HepG2 (cell line): Measurements from ENCODE around the gene SPAG5. TPM values are rescaled to one million over a fixed set of nuclear protein-coding genes. Genes with fewer than 3 reads are reported as not detected.

Experiments
- AKAP8 ChIP-seq: sonication (generic); formaldehyde crosslinking; IDR thresholded peaks from 2 replicates; pipeline ENCODE4 v1.5.1; 2020; ENCODE audit warnings: mild to moderate bottlenecking, missing genetic modification reagents
- ATRX ChIP-seq: sonication (generic); formaldehyde crosslinking; IDR thresholded peaks from 2 replicates; pipeline ENCODE4 v1.4.0; 2020; ENCODE audit warnings: missing genetic modification reagents, borderline replicate concordance
- HES4 ChIP-seq: sonication (generic); formaldehyde crosslinking; IDR thresholded peaks from 2 replicates; pipeline ENCODE4 v1.9.0; 2021; ENCODE audit warnings: mild to moderate bottlenecking, missing genetic modification reagents, borderline replicate concordance
- IRF2 ChIP-seq: IDR thresholded peaks from 2 replicates; pipeline ENCODE4 v1.6.1; 2018; ENCODE audit warnings: missing genetic modification reagents, missing compliant biosample characterization
- MEIS1 ChIP-seq: sonication (generic); formaldehyde crosslinking; IDR thresholded peaks from 2 replicates; pipeline ENCODE4 v1.9.0; 2021; ENCODE audit warnings: mild to moderate bottlenecking, missing genetic modification reagents, moderate library complexity, borderline replicate concordance
- SCMH1 ChIP-seq: sonication (generic); formaldehyde crosslinking; IDR thresholded peaks from 2 replicates; pipeline ENCODE4 v1.9.0; 2021; ENCODE audit warnings: missing genetic modification reagents, mild to moderate bottlenecking, borderline replicate concordance
- SOX6 ChIP-seq, 2 experiments: fragments of 450-650 bp in 1 of 2; sonication (generic) in 1 of 2; formaldehyde crosslinking in 1 of 2; IDR thresholded peaks; 2 replicates each; pipeline versions ENCODE4 v1.4.0 to v1.6.1; 2017 to 2020; ENCODE audit warnings: antibody characterized with exemption in 1 of 2, mild to moderate bottlenecking in 1 of 2, missing genetic modification reagents in 1 of 2
- THAP11 ChIP-seq: IDR thresholded peaks from 2 replicates; pipeline ENCODE4 v1.6.1; 2016; ENCODE audit warnings: missing biosample characterization, missing genetic modification reagents
- YEATS2 ChIP-seq: sonication (generic); formaldehyde crosslinking; IDR thresholded peaks from 2 replicates; pipeline ENCODE4 v1.4.0; 2020; ENCODE audit warnings: missing genetic modification reagents, borderline replicate concordance
- ZBTB1 ChIP-seq: sonication (generic); formaldehyde crosslinking; IDR thresholded peaks from 2 replicates; pipeline ENCODE4 v1.4.0; 2020; ENCODE audit warnings: missing genetic modification reagents, borderline replicate concordance
- ZBTB25 ChIP-seq: IDR thresholded peaks from 2 replicates; pipeline ENCODE4 v1.6.1; 2018; ENCODE audit warnings: missing genetic modification reagents
- ZBTB8A ChIP-seq: sonication (generic); formaldehyde crosslinking; IDR thresholded peaks from 2 replicates; pipeline ENCODE4 v1.4.0; 2020; ENCODE audit warnings: mild to moderate bottlenecking, low read depth, missing genetic modification reagents, borderline replicate concordance
- ZNF484 ChIP-seq: sonication (generic); formaldehyde crosslinking; IDR thresholded peaks from 2 replicates; pipeline ENCODE4 v1.5.1; 2020; ENCODE audit warnings: mild to moderate bottlenecking, low read depth, missing genetic modification reagents, borderline replicate concordance
- ZNF660 ChIP-seq: sonication (generic); formaldehyde crosslinking; IDR thresholded peaks from 2 replicates; pipeline ENCODE4 v1.5.1; 2020; ENCODE audit warnings: mild to moderate bottlenecking, low read depth, missing genetic modification reagents, borderline replicate concordance
- ZNF713 ChIP-seq: sonication (generic); formaldehyde crosslinking; IDR thresholded peaks from 2 replicates; pipeline ENCODE4 v1.4.0; 2020; ENCODE audit warnings: mild to moderate bottlenecking, missing genetic modification reagents
- ZSCAN22 ChIP-seq: sonication (generic); formaldehyde crosslinking; IDR thresholded peaks from 2 replicates; pipeline ENCODE4 v1.4.0; 2020; ENCODE audit warnings: mild to moderate bottlenecking, missing genetic modification reagents
- polyA plus RNA-seq, 8 experiments: library from polyadenylated mRNA; depleted of rRNA in 3 of 8; stranded (reverse) in 7 of 8; unstranded in 1 of 8; fragments of >200 nt; fragmentation: Illumina TruSeq in 4 of 8; extraction: Trizol in 4 of 8; gene quantifications; 2 replicates each; pipeline versions ENCODE4 v1.2.1 to v1.2.3, GENCODE V29; 2011 to 2016; ENCODE audit warnings: low read depth in 4 of 8, missing spikeins in 1 of 8, mixed read lengths in 1 of 8; ENCODE audit not compliant: insufficient read depth in 1 of 8
- total RNA-seq, 5 experiments: library from RNA; depleted of rRNA; stranded (reverse); fragments of >200 nt; fragmentation: Illumina TruSeq; extraction: Trizol; gene quantifications; 2 replicates each; pipeline ENCODE4 v1.2.3, GENCODE V29; 2016; ENCODE audit warnings: low read depth in 1 of 5
- TF ChIP-seq, protein P1 (sequence below): IDR thresholded peaks from 2 replicates; pipeline ENCODE4 v1.6.1; 2016; ENCODE audit warnings: mild to moderate bottlenecking, missing biosample characterization, missing genetic modification reagents
- TF ChIP-seq, protein P2 (sequence below): IDR thresholded peaks from 2 replicates; pipeline ENCODE4 v1.6.1; 2016; ENCODE audit warnings: low read depth, borderline replicate concordance
- TF ChIP-seq, protein P3 (sequence below): sonication (generic); formaldehyde crosslinking; IDR thresholded peaks from 2 replicates; pipeline ENCODE4 v1.4.0; 2020; ENCODE audit warnings: missing genetic modification reagents, borderline replicate concordance
- TF ChIP-seq, protein P4 (sequence below): sonication (generic); formaldehyde crosslinking; conservative IDR thresholded peaks from 2 replicates; pipeline ENCODE4 v1.4.0; 2020; ENCODE audit warnings: missing genetic modification reagents

Gene SPAG5
- total and polyA plus RNA-seq, 2 of the 13 experiments (the other 11 are each of a cell fraction or from before 2014, with no cell fraction given) = 41.4 to 98.0 TPM

DNA sequence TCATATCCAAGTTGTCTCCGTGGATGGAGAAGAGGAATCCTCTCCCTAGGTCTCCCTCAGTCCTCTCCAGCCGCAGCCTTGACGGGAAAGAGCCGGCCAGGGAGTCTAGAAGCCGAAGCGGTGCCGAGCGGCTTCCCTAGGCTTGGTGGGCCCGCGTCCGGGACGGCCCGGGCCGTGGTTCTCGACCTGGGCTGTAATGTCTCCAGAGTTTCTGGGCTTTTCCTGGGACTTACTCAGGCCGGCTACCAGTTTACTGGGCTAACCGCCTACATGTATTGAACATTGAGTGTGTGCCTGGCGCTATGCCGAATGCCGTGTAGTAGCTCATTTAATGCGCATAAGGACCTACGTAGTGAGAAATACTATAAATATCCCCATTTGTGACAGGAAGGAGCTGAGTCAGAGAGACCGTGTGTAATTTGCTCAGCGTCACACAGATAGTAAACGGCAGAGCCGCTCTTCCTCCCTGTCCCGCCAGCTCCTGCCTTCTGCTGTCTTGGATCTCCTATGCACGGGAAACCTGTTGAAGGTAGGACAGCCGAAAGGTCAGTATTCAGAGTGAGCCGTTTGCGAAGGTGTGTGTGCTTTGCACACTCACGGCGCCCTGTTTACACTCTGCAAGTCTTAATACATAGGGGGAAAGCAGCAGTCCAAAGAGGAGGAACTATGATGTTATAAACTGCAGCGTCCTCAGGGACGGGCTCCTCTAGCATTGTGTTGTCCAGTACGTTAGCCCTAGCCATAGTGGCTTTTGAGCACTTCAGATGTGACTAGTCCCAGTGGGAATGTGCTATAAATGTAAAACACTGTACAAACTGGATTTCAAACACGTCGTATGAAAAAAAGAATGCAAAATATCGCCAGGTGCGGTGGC, 723 bp upstream of the SPAG5 start (continued):
- no peak for TF ChIP-seq SOX6 (IDR thresholded peaks at IDR 0.05)
- no peak for TF ChIP-seq SOX6 (CRISPR knock-in tag; IDR thresholded peaks at IDR 0.05)
- TF ChIP-seq IRF2 (CRISPR knock-in tag) = no peak
- no peak for TF ChIP-seq AKAP8 (CRISPR knock-in tag)
- no peak for TF ChIP-seq ZBTB1 (CRISPR knock-in tag)
- no peak for TF ChIP-seq SCMH1
- no peak for TF ChIP-seq ZBTB25
- TF ChIP-seq YEATS2 (CRISPR knock-in tag) = no peak
- no peak for TF ChIP-seq ZNF484 (CRISPR knock-in tag)
- TF ChIP-seq ZSCAN22 = no peak
- TF ChIP-seq, protein P1, sequence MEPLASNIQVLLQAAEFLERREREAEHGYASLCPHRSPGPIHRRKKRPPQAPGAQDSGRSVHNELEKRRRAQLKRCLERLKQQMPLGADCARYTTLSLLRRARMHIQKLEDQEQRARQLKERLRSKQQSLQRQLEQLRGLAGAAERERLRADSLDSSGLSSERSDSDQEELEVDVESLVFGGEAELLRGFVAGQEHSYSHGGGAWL (CRISPR knock-in tag) = 0 out of 2 replicates have a peak, but pooled peaks have one; percentile 8
- TF ChIP-seq MEIS1 (CRISPR knock-in tag) = no peak
- no peak for TF ChIP-seq ATRX (CRISPR knock-in tag)
- TF ChIP-seq, protein P2, sequence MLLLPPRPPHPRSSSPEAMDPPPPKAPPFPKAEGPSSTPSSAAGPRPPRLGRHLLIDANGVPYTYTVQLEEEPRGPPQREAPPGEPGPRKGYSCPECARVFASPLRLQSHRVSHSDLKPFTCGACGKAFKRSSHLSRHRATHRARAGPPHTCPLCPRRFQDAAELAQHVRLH (CRISPR knock-in tag) = no peak
- TF ChIP-seq ZNF713 (CRISPR knock-in tag) = no peak
- TF ChIP-seq ZBTB8A (CRISPR knock-in tag) = no peak
- no peak for TF ChIP-seq HES4 (CRISPR knock-in tag)
- 0 out of 2 replicates have a peak, but pooled peaks have one; percentile 8 for TF ChIP-seq THAP11
- TF ChIP-seq, protein P3, sequence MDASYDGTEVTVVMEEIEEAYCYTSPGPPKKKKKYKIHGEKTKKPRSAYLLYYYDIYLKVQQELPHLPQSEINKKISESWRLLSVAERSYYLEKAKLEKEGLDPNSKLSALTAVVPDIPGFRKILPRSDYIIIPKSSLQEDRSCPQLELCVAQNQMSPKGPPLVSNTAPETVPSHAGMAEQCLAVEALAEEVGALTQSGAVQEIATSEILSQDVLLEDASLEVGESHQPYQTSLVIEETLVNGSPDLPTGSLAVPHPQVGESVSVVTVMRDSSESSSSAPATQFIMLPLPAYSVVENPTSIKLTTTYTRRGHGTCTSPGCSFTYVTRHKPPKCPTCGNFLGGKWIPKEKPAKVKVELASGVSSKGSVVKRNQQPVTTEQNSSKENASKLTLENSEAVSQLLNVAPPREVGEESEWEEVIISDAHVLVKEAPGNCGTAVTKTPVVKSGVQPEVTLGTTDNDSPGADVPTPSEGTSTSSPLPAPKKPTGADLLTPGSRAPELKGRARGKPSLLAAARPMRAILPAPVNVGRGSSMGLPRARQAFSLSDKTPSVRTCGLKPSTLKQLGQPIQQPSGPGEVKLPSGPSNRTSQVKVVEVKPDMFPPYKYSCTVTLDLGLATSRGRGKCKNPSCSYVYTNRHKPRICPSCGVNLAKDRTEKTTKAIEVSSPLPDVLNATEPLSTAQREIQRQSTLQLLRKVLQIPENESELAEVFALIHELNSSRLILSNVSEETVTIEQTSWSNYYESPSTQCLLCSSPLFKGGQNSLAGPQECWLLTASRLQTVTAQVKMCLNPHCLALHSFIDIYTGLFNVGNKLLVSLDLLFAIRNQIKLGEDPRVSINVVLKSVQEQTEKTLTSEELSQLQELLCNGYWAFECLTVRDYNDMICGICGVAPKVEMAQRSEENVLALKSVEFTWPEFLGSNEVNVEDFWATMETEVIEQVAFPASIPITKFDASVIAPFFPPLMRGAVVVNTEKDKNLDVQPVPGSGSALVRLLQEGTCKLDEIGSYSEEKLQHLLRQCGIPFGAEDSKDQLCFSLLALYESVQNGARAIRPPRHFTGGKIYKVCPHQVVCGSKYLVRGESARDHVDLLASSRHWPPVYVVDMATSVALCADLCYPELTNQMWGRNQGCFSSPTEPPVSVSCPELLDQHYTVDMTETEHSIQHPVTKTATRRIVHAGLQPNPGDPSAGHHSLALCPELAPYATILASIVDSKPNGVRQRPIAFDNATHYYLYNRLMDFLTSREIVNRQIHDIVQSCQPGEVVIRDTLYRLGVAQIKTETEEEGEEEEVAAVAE (CRISPR knock-in tag) = no peak
- TF ChIP-seq, protein P4, sequence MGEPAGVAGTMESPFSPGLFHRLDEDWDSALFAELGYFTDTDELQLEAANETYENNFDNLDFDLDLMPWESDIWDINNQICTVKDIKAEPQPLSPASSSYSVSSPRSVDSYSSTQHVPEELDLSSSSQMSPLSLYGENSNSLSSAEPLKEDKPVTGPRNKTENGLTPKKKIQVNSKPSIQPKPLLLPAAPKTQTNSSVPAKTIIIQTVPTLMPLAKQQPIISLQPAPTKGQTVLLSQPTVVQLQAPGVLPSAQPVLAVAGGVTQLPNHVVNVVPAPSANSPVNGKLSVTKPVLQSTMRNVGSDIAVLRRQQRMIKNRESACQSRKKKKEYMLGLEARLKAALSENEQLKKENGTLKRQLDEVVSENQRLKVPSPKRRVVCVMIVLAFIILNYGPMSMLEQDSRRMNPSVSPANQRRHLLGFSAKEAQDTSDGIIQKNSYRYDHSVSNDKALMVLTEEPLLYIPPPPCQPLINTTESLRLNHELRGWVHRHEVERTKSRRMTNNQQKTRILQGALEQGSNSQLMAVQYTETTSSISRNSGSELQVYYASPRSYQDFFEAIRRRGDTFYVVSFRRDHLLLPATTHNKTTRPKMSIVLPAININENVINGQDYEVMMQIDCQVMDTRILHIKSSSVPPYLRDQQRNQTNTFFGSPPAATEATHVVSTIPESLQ (CRISPR knock-in tag) = no peak
- no peak for TF ChIP-seq ZNF660 (CRISPR knock-in tag)
